ENCODE measurements around the gene SOWAHB.

The SOWAHB gene

GRCh38 chr4:76850010-76850441 lies 47.9 kb downstream of the SOWAHB start:
- no peak for DNase-seq
